Endothelial cell of umbilical vein (primary cell): ENCODE data around the gene PASD1. TPM values are rescaled to one million over a fixed set of nuclear protein-coding genes. Genes with fewer than 3 reads are reported as not detected.
"Not testable (repeated sequence)": the region's sequence is repeated elsewhere in the genome, so short reads cannot be mapped to it uniquely, and the experiment has no call there.

Experiments
- BruUV-seq: library from RNA; stranded (reverse); fragments of 400-500 nt; replicated peaks from 2 replicates; lab custom pipeline; 2021; lab: Mats Ljungman, UMichigan
- CTCF ChIA-PET: fragments of 300-600, 350-600 bp; sonication (Branson Sonifier 250); formaldehyde crosslinking; loops from one replicate; lab custom pipeline; 2021; ENCODE audit warnings: antibody characterized with exemption, inconsistent platforms; lab: Charles Lee
- POLR2A ChIA-PET: fragments of 300-600, 350-600 bp; sonication (Branson Sonifier 250); formaldehyde crosslinking; loops from one replicate; lab custom pipeline; 2021; ENCODE audit warnings: antibody characterized with exemption, inconsistent platforms; lab: Charles Lee
- DNase-seq: peaks from one replicate; pipeline ENCODE4 v3.0.0-alpha.2; 2011; ENCODE audit warnings: low read depth, low spot score
- FAIRE-seq: peaks from 2 replicates; lab custom pipeline; 2011; peaks lifted over from hg19 to GRCh38; lab: Jason Lieb, UNC
- H2AFZ ChIP-seq: 2 replicates; pipeline ENCODE4 v1.6.0; 2012; ENCODE audit warnings: low read depth, low read length, control low read depth, inconsistent platforms
- H3K27ac ChIP-seq: 2 replicates; pipeline ENCODE4 v1.5.1; 2011; ENCODE audit warnings: low read depth, mild to moderate bottlenecking, control low read depth, low read length, moderate library complexity; ENCODE audit not compliant: insufficient read depth
- H3K27me3 ChIP-seq, 2 experiments: 2 replicates each; pipeline versions ENCODE4 v1.6.0 to v1.6.1; 2011; ENCODE audit warnings: low read length in 2 of 2, mixed read lengths in 1 of 2; ENCODE audit not compliant: control insufficient read depth in 2 of 2, insufficient read depth in 2 of 2
- H3K36me3 ChIP-seq, 2 experiments: 2 replicates in 1 of 2; 3 replicates in 1 of 2; pipeline ENCODE4 v1.5.1; 2011; ENCODE audit warnings: low read length in 2 of 2, mild to moderate bottlenecking in 1 of 2, moderate library complexity in 1 of 2; ENCODE audit not compliant: control insufficient read depth in 2 of 2, insufficient read depth in 2 of 2; ENCODE audit errors: extremely low read depth in 1 of 2
- H3K4me1 ChIP-seq: 3 replicates; pipeline ENCODE4 v1.5.1; 2011; ENCODE audit warnings: mild to moderate bottlenecking, low read length; ENCODE audit not compliant: control insufficient read depth, insufficient read depth; ENCODE audit errors: extremely low read depth
- H3K4me2 ChIP-seq: 2 replicates; pipeline ENCODE4 v1.6.1; 2011; ENCODE audit warnings: low read length, control low read depth, mixed read lengths; ENCODE audit not compliant: insufficient read depth
- H3K4me3 ChIP-seq, 3 experiments: fragments of 200-600 bp in 1 of 3; sonication (generic), shearing (Covaris generic) in 1 of 3; replicated peaks in 1 of 3; 2 replicates each; pipeline ENCODE4 v1.5.1; 2011 to 2016; ENCODE audit warnings: control low read depth in 3 of 3, low read length in 3 of 3, mild to moderate bottlenecking in 2 of 3, inconsistent platforms in 1 of 3, low read depth in 1 of 3, moderate library complexity in 1 of 3; ENCODE audit not compliant: insufficient read depth in 1 of 3
- H3K79me2 ChIP-seq: 2 replicates; pipeline ENCODE4 v1.6.0; 2012; ENCODE audit warnings: low read length, inconsistent platforms; ENCODE audit not compliant: control insufficient read depth, insufficient read depth
- H3K9ac ChIP-seq: replicated peaks from 2 replicates; pipeline ENCODE3; 2011; ENCODE audit warnings: low read length, control low read depth; ENCODE audit not compliant: insufficient read depth; ENCODE audit errors: extremely low read depth
- H3K9me1 ChIP-seq: replicated peaks from 3 replicates; pipeline ENCODE4 v1.6.0; 2011; ENCODE audit warnings: mild to moderate bottlenecking, low read length; ENCODE audit not compliant: control insufficient read depth, insufficient read depth; ENCODE audit errors: extremely low read depth
- H3K9me3 ChIP-seq: replicated peaks from 2 replicates; pipeline ENCODE4 v1.5.1; 2012; ENCODE audit warnings: low read length, inconsistent platforms; ENCODE audit not compliant: control insufficient read depth, insufficient read depth
- H4K20me1 ChIP-seq: replicated peaks from 2 replicates; pipeline ENCODE3; 2011; ENCODE audit warnings: mild to moderate bottlenecking, low read length; ENCODE audit not compliant: control insufficient read depth, insufficient read depth; ENCODE audit errors: extremely low read depth
- CTCF ChIP-seq, 2 donors: IDR thresholded peaks; 1 replicate in 1 of 2; 2 replicates in 1 of 2; pipeline ENCODE4 v1.5.1; 2011; ENCODE audit warnings: low read length in 2 of 2, mild to moderate bottlenecking in 2 of 2, moderate library complexity in 2 of 2, control low read depth in 1 of 2, inconsistent platforms in 1 of 2, low read depth in 1 of 2; ENCODE audit not compliant: insufficient read depth in 1 of 2; ENCODE audit errors: extremely low read depth in 1 of 2
- EZH2 ChIP-seq: IDR thresholded peaks from 2 replicates; pipeline ENCODE4 v1.6.1; 2012; ENCODE audit warnings: borderline replicate concordance, low read depth, mild to moderate bottlenecking, moderate library complexity, low read length, inconsistent platforms; ENCODE audit not compliant: severe bottlenecking
- FOS ChIP-seq: IDR thresholded peaks from 2 replicates; pipeline ENCODE4 v1.6.1; 2011; ENCODE audit warnings: mild to moderate bottlenecking, low read length, moderate library complexity, borderline replicate concordance; ENCODE audit not compliant: insufficient read depth
- GATA2 ChIP-seq: IDR thresholded peaks from 2 replicates; pipeline ENCODE4 v1.7.0; 2011; ENCODE audit warnings: low read depth, mild to moderate bottlenecking, moderate library complexity, mixed read lengths, low read length; ENCODE audit not compliant: insufficient read length, insufficient read depth
- JUN ChIP-seq: IDR thresholded peaks from 2 replicates; pipeline ENCODE4 v1.6.1; 2011; ENCODE audit warnings: borderline replicate concordance, low read depth; ENCODE audit not compliant: insufficient read length, insufficient read depth
- MAX ChIP-seq: IDR thresholded peaks from 2 replicates; pipeline ENCODE4 v1.6.1; 2011; ENCODE audit not compliant: insufficient read depth, insufficient read length
- MYC ChIP-seq: IDR thresholded peaks from one replicate; pipeline ENCODE4 v1.6.1; 2011; ENCODE audit warnings: mild to moderate bottlenecking, low read depth, low read length
- POLR2A ChIP-seq: IDR thresholded peaks from 2 replicates; pipeline ENCODE4 v1.6.1; 2012; ENCODE audit warnings: low read depth, mild to moderate bottlenecking, control low read depth, low read length
- POLR2AphosphoS5 ChIP-seq: IDR thresholded peaks from 2 replicates; pipeline ENCODE4 v1.6.1; 2012; ENCODE audit warnings: low read depth, mild to moderate bottlenecking, control low read depth, low read length, moderate library complexity; ENCODE audit not compliant: insufficient read depth
- dilution Hi-C: fragments of 300-500 bp; cut with MboI; formaldehyde crosslinking; loops from one replicate; pipeline ENCODE4 v1.15.0; 2019; ENCODE audit warnings: low sequenced_read_pairs; ENCODE audit not compliant: extremely low pct_ligation_motif_present
- intact Hi-C: fragments of 100-400 bp; cut with micrococcal nuclease; formaldehyde crosslinking; loops from one replicate; pipeline ENCODE4 v1.10.0; 2022
- polyA plus RNA-seq, 4 experiments: library from polyadenylated mRNA; depleted of rRNA in 3 of 4; stranded (reverse) in 3 of 4; unstranded in 1 of 4; fragments of >200 nt; gene quantifications; 2 replicates each; pipeline versions ENCODE4 v1.2.1 to v1.2.3, GENCODE V29; 2011 to 2012; ENCODE audit warnings: missing spikeins in 1 of 4
- total RNA-seq: library from RNA; stranded (reverse); gene quantifications from 2 replicates; pipeline ENCODE4 v1.2.3, GENCODE V29; 2021

PASD1 gene
- total and polyA plus RNA-seq, 2 donors (not counting 3 experiments of a cell fraction or from before 2014, with no cell fraction given): not detected

GRCh38 chrX:151552743-151553142 lies 10.7 kb upstream of the PASD1 start:
- no peak for TF ChIP-seq MYC
- no peak for TF ChIP-seq MAX
- no peak for TF ChIP-seq JUN
- TF ChIP-seq POLR2AphosphoS5: no peak
- no peak for TF ChIP-seq GATA2
- no peak for TF ChIP-seq CTCF (IDR thresholded peaks at IDR 0.05; ENCODE audit: extremely low read depth in 1 of 2, insufficient read depth in 1 of 2, low read depth in 1 of 2, low read length in 2 of 2)
- no peak for TF ChIP-seq EZH2
- no peak for TF ChIP-seq FOS
- TF ChIP-seq POLR2A: no peak
- H3K27me3 ChIP-seq: no peaks in the 10 kb centered on the region

GRCh38 chrX:151555301-151555700 lies 8.2 kb upstream of the PASD1 start:
- intact Hi-C loops, POLR2A ChIA-PET, BruUV-seq, DNase-seq, H3K9me1 ChIP-seq, H3K4me2 ChIP-seq, H3K27me3 ChIP-seq, H3K9me3 ChIP-seq, H3K36me3 ChIP-seq, H3K27ac ChIP-seq, H4K20me1 ChIP-seq, FAIRE-seq, dilution Hi-C loops, H3K9ac ChIP-seq, H3K79me2 ChIP-seq, H3K4me3 ChIP-seq, H2AFZ ChIP-seq, H3K4me1 ChIP-seq: not testable (repeated sequence)
- CTCF ChIA-PET: interaction anchor here (0.6 kb wide), 1 partner anchor 10 kb away, joined by 3 read pairs; no protein-coding TSS in a partner anchor

More at GRCh38 chrX:151552743-151553142, 10.7 kb upstream of the PASD1 start:
- Histone ChIP-seq H3K79me2 (no peaks in the 10 kb centered on the region), H3K36me3 (no peaks in the 10 kb centered on the region), H3K4me1 (no peaks in the 10 kb centered on the region), H2AFZ (no peak overlapping the region), H3K4me3 (no peak overlapping the region), H3K9ac (no peak overlapping the region), H3K9me1 (no peaks in the 10 kb centered on the region), H3K27ac (no peak overlapping the region), H3K9me3 (no peaks in the 10 kb centered on the region), H4K20me1 (no peaks in the 10 kb centered on the region), H3K4me2 (no peak overlapping the region)
- POLR2A ChIA-PET: no interaction called here
- intact Hi-C loops: no loop called here
- FAIRE-seq (no peak), DNase-seq (no peak)
- BruUV-seq: no TSS peak
- CTCF ChIA-PET: no interaction called here
- dilution Hi-C loops: no loop called here

GRCh38 chrX:151562485-151562884 lies 990 bp upstream of the PASD1 start:
- DNase-seq, H3K36me3 ChIP-seq, CTCF ChIA-PET, intact Hi-C loops, BruUV-seq, H3K4me3 ChIP-seq, H3K27me3 ChIP-seq, H3K9me3 ChIP-seq, POLR2A ChIA-PET, FAIRE-seq, H3K9me1 ChIP-seq, H3K79me2 ChIP-seq, H3K9ac ChIP-seq, H3K4me1 ChIP-seq, H3K4me2 ChIP-seq, dilution Hi-C loops, H4K20me1 ChIP-seq, H2AFZ ChIP-seq, H3K27ac ChIP-seq: not testable (repeated sequence)
